Endometrial microvascular endothelial cells (primary cell): Measurements from ENCODE around the gene CDK5RAP2. TPM values are rescaled to one million over a fixed set of nuclear protein-coding genes. Genes with fewer than 3 reads are reported as not detected.
"Not testable (repeated sequence)": the region's sequence is repeated elsewhere in the genome, so short reads cannot be mapped to it uniquely, and the experiment has no call there.

Source experiments
- in situ Hi-C: cut with HindIII; loops from 2 replicates; pipeline ENCODE4 v1.10.0; 2017; ENCODE audit warnings: low sequenced_read_pairs, low pct_unique_long_range_greater_than_20kb; ENCODE audit errors: inconsistent ontology term
- total RNA-seq: library from RNA; depleted of rRNA; stranded (reverse); fragments of >200 nt; gene quantifications from one replicate; pipeline ENCODE4 v1.2.3, GENCODE V29; 2015; ENCODE audit errors: inconsistent ontology term

Gene CDK5RAP2
- total RNA-seq, 1 donor from 2014 or later, result 25.4 TPM

DNA sequence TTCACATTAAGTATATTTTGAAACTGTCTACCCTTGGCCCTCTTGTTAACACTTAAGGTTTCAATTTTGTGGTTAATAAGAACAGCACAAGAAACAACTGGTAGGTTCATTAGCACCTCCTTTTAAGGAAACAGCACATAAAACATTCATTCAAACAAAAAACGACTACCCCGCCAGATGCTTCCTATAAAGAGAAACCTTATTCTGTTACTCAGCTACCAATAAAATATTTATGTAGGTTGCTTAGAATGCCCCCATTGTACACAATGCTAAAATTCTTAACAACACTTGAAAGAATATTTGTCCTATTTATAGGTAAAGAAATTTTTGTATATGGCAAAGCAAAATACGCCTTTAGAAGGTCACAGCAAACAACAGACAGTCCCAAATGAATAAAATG lies 23.2 kb downstream of the CDK5RAP2 start:
- in situ Hi-C loops, result no loop called here

DNA sequence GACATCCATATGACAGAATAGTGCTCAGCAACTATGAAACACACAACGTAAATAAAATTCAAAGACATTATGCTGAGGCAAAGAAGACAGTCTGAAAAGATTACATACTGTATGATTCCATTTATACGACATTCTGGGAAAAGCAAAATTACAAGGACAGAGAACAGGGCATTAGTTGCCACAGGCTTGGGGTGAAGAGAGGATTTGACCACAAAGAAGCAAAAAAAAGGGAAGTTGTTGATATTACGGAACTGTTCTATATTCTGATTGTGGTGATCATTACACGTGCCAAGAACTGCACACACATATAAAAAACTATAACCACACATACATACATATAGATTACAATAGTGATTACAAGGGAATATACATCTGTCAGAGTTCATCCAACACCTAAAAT lies 24.1 kb downstream of the CDK5RAP2 start:
- in situ Hi-C loops, result no loop called here

- in situ Hi-C loops, result not testable (repeated sequence)
Measured at GRCh38 chr9:120552210-120552704, 27.7 kb downstream of the CDK5RAP2 start.

GRCh38 chr9:120545701-120546550 lies 34.0 kb downstream of the CDK5RAP2 start:
- in situ Hi-C loops, result no loop called here

DNA sequence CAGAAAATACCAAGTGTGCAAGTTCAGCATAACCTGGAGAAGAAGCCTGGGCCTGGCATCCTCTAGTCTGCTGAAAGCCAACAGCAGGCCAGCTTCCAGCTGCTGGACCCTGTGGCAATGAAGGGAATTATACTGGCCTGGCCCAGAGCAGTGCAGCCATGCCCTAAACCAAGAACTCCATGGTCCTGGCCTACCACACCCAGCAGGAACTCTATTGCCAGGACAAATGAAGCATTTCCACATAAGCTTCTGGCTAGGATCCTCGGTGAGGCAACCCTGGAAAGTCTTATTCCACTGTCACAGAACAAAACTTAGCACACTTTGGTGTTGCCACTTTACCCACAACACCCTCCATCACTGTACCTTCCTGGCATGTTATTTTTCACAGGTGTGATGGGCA lies 35.5 kb downstream of the CDK5RAP2 start:
- in situ Hi-C loops, result no loop called here

- in situ Hi-C loops, result no loop called here
Measured at GRCh38 chr9:120542701-120543490, 37.1 kb downstream of the CDK5RAP2 start.

- in situ Hi-C loops, result no loop called here
Measured at GRCh38 chr9:120541921-120542320, 38.0 kb downstream of the CDK5RAP2 start.

GRCh38 chr9:120539951-120540350 lies 40.0 kb downstream of the CDK5RAP2 start:
- in situ Hi-C loops, result no loop called here

DNA sequence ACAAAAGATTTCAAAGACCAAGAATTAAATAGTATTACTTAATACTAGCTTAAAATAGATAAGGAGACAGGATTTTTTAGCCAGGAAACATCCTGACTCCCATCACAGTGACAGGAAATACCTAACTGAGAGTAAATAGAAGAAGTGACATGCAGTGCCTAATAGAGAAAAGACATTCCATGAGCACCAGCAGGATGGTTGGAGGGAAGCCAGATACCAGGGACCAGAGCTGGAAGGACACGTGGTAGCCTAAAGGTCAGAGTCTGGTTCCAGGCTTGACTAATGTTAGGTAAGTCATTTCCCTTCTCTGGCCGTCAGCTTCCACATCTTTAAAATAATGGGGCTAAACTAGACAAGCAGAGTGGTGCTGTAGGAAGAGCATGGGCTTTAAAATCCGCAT lies 41.6 kb downstream of the CDK5RAP2 start:
- in situ Hi-C loops, result no loop called here

DNA sequence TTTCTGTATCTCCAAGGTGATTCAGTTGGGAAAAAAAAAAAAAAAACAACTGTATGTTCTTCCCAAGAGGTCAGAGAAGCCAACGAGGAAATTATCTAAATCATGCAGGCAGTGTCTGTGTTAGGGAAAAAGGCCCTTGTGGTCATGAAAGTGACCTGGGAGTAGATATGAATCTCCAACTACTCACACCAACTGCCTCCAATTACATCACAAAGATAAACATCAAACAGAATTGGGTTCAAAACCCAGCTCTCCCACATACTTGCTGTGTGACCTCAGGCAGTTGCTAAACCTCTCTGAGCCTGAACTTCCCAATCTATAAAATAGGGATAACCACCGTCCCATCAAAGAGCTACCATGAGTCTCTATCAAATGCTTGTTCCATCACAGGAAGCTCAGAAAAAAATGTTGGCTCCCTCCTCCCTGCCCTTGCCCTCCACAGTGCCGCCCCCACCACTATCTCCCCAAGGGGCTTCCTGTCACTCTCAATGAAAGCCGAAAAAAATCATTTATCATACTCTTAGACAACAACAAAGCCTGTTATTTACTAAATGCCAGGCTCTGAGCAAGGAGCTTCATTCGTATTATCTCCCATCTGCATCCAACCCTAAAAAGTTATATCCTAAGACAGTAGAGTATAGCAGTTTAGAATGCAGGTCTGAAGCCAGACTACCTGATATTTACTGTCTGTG lies 42.9 kb downstream of the CDK5RAP2 start:
- in situ Hi-C loops, result no loop called here

GRCh38 chr9:120536094-120536493 lies 43.9 kb downstream of the CDK5RAP2 start:
- in situ Hi-C loops, result no loop called here

DNA sequence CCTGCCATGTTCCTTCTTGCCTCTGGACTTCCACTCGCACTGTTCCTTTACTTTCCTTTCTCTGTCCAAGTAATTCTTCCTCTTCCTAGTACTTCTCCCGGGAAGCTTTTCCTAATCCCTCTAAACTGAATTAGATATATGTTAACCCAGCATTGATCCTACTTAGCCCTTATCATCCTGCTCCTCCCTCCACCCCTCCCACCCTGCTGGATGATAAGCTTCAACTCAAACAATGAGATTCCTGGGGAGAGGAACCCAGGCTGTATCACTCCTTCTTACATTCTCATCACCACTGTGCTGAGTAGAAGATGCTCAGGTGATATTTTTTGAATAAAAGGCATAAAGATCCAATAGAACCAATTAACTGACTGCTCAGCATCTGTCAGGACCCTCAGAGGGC lies 45.7 kb downstream of the CDK5RAP2 start:
- in situ Hi-C loops, result no loop called here

- in situ Hi-C loops, result no loop called here
Measured at GRCh38 chr9:120532891-120533290, 47.1 kb downstream of the CDK5RAP2 start.

- in situ Hi-C loops, result no loop called here
Measured at GRCh38 chr9:120532475-120532874, 47.5 kb downstream of the CDK5RAP2 start.

DNA sequence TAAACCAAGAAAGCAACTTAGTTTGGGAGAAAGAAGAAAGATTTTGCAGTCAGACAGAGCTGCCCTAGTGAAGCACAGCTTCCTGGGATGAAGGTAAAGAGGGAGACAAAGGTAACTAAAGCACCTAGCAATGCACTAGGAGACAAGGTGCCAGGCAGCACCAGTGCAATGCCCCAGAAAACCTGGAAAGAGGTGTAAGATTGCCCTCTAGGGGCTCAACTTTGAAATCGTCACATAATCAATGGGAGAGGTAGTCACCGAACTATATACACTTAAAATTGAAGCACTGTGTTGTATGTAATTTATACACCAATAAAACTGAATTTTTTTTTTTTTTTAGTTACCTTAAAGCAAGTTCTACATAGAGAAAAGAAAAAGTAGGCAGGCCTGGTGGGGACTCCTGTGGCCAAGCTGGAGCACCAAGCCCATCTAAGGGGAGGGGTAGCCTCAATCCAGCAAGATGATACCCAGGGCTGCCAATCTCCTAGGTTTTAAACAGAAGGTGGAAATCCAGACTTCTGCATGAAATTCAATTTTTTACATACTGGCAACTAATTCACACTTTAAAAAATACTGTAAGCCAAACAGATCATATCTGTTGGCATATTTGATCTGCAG lies 48.2 kb downstream of the CDK5RAP2 start:
- in situ Hi-C loops, result no loop called here

DNA sequence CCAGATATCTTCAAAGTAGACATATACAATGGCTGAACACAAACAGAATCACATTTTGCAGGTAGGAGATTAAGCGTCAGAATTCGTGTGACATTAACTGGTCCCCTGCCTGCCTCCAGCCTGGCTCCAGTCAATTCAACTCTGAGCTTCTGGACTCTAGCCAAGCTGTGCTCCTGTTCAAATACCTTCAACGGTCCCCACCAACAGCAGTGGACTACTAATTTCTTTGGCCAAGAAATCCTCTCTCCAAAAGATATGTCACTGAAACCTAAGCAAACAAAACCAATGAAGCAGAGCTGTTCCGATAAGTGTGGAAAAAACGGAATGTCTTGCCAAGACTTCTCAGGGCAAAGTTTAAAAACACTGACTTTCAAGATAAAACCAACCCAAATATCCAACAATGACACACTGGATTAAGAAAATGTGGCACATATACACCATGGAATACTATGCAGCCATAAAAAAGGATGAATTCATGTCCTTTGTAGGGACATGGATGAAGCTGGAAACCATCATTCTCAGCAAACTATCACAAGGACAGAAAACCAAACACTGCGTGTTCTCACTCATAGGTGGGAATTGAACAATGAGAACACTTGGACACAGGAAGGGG lies 49.6 kb downstream of the CDK5RAP2 start:
- in situ Hi-C loops, result not testable (repeated sequence)

DNA sequence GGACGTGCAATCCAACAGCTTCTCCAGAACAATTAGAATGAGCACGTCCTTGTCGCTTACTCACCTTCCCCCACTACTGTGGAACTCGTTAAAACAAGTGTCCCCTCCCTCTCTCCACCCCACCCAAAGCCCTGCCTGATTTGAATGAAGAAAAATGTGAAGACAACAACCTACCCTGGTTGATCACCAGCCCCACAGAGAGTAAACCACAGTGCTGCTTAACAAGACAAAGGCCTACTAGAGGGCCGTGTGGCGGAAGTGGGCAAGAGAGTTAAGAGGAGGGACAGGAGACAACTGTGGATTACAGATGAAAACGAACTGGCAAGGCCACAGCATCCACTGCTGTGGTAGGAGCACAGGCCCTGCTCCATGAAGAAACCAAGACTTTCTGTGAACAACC lies 51.1 kb downstream of the CDK5RAP2 start:
- in situ Hi-C loops, result no loop called here

DNA sequence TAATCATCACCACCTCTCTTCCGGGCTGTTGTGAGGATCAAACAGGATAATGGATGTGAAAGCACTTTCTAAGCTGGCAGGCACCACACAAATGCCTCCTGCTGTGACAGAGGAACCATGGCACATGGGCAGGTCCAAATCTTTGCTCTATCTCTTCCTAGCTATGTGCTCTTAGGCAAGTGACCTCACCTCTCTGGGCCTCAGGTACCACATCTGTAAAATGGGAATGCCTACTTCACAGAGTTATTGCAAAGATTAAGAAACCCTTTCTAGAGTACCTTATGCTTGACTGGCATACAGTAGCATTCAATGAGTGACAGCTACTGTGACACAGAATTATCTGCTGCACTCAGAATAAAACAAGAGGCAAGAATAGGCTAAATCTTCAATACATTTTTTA lies 51.6 kb downstream of the CDK5RAP2 start:
- in situ Hi-C loops, result no loop called here

GRCh38 chr9:120526534-120526933 lies 53.4 kb downstream of the CDK5RAP2 start:
- in situ Hi-C loops, result no loop called here
